MG63 (cell line): ENCODE results near the gene PTGS2. TPM values are rescaled to one million over a fixed set of nuclear protein-coding genes. Genes with fewer than 3 reads are reported as not detected.

Experiments
- DNase-seq: peaks from one replicate; pipeline ENCODE4 v3.0.0-alpha.2; 2020
- H3K27me3 ChIP-seq: fragments of 250-450 bp; sonication (Bioruptor Pico); 2 replicates; pipeline ENCODE4 v1.5.1; 2020; ENCODE audit warnings: mild to moderate bottlenecking, moderate library complexity
- H3K36me3 ChIP-seq: fragments of 250-450 bp; sonication (Bioruptor Pico); 2 replicates; pipeline ENCODE4 v1.5.1; 2020; ENCODE audit warnings: mild to moderate bottlenecking, moderate library complexity
- H3K4me3 ChIP-seq: fragments of 250-450 bp; sonication (Bioruptor Pico); 2 replicates; pipeline ENCODE4 v1.5.1; 2020; ENCODE audit warnings: mild to moderate bottlenecking, moderate library complexity
- H3K9me3 ChIP-seq: fragments of 250-450 bp; sonication (Bioruptor Pico); 2 replicates; pipeline ENCODE4 v1.5.1; 2020; ENCODE audit warnings: mild to moderate bottlenecking, moderate library complexity
- total RNA-seq: library from RNA; depleted of rRNA; stranded (reverse); fragments of >200 nt; shearing (Covaris generic); gene quantifications from 2 replicates; pipeline ENCODE4 v1.2.3, GENCODE V29; 2014; ENCODE audit warnings: low replicate concordance; rRNA removed

The PTGS2 gene
- 0.69 and 1.1 TPM in 2 replicates for total RNA-seq

- peak; percentile 89 for DNase-seq
- peak within 1 kb of the TSS; percentile 78 for H3K4me3 ChIP-seq
- no peaks in the 10 kb centered on the region for H3K27me3 ChIP-seq
- H3K36me3 ChIP-seq = no peaks in the 10 kb centered on the region
- H3K9me3 ChIP-seq = no peaks in the 10 kb centered on the region
These were observed at the start of gene PTGS2 for GRCh38 chr1:186680245-186681061. PTGS2 (minus strand) TSS chr1:186680423; CDS start chr1:186680290, 133 bp downstream.

- Histone ChIP-seq H3K4me3 (no peak overlapping the region), H3K36me3 (no peaks in the 10 kb centered on the region), H3K27me3 (no peaks in the 10 kb centered on the region), H3K9me3 (peaks cover 4% of the 10 kb centered on the region; the same call in 1 of the 2 replicates)
- no peak for DNase-seq
These were observed 42.6 kb upstream of the PTGS2 start for GRCh38 chr1:186722711-186723309.

- H3K9me3 ChIP-seq = no peaks in the 10 kb centered on the region
- H3K27me3 ChIP-seq = no peaks in the 10 kb centered on the region
- H3K36me3 ChIP-seq = no peaks in the 10 kb centered on the region
- DNase-seq = no peak
- H3K4me3 ChIP-seq = no peak overlapping the region
These were observed 37.1 kb upstream of the PTGS2 start for GRCh38 chr1:186717286-186717685.

- no peaks in the 10 kb centered on the region for H3K9me3 ChIP-seq
- no peak overlapping the region for H3K4me3 ChIP-seq
- DNase-seq = no peak
- no peaks in the 10 kb centered on the region for H3K27me3 ChIP-seq
- H3K36me3 ChIP-seq = no peaks in the 10 kb centered on the region
These were observed 35.9 kb upstream of the PTGS2 start for GRCh38 chr1:186715887-186716809.

GRCh38 chr1:186710696-186711095, 30.5 kb upstream of the PTGS2 start:
- no peak for DNase-seq
- H3K4me3 ChIP-seq = no peak overlapping the region
- H3K9me3 ChIP-seq = no peaks in the 10 kb centered on the region
- H3K36me3 ChIP-seq = no peaks in the 10 kb centered on the region
- no peaks in the 10 kb centered on the region for H3K27me3 ChIP-seq

- H3K4me3 ChIP-seq = no peak overlapping the region
- no peak for DNase-seq
- H3K9me3 ChIP-seq = no peaks in the 10 kb centered on the region
- no peaks in the 10 kb centered on the region for H3K36me3 ChIP-seq
- no peaks in the 10 kb centered on the region for H3K27me3 ChIP-seq
These were observed 28.5 kb upstream of the PTGS2 start for GRCh38 chr1:186708694-186709097.

- DNase-seq = no peak
- Histone ChIP-seq H3K9me3 (no peaks in the 10 kb centered on the region), H3K4me3 (peak overlapping the region; percentile 26), H3K27me3 (no peaks in the 10 kb centered on the region), H3K36me3 (no peaks in the 10 kb centered on the region)
These were observed 23.1 kb upstream of the PTGS2 start for GRCh38 chr1:186703209-186703766.

- Histone ChIP-seq H3K9me3 (no peaks in the 10 kb centered on the region), H3K27me3 (no peaks in the 10 kb centered on the region), H3K36me3 (no peaks in the 10 kb centered on the region), H3K4me3 (no peak overlapping the region)
- no peak for DNase-seq
These were observed 20.5 kb upstream of the PTGS2 start for GRCh38 chr1:186700722-186701121.

- DNase-seq = no peak
- H3K9me3 ChIP-seq = no peaks in the 10 kb centered on the region
- H3K4me3 ChIP-seq = no peak overlapping the region
- H3K27me3 ChIP-seq = no peaks in the 10 kb centered on the region
- no peaks in the 10 kb centered on the region for H3K36me3 ChIP-seq
These were observed 19.3 kb upstream of the PTGS2 start for GRCh38 chr1:186699519-186699918.

GRCh38 chr1:186689907-186690306, 9.7 kb upstream of the PTGS2 start:
- Histone ChIP-seq H3K27me3 (no peaks in the 10 kb centered on the region), H3K36me3 (no peaks in the 10 kb centered on the region)
- DNase-seq = no peak

GRCh38 chr1:186689376-186689775, 9.2 kb upstream of the PTGS2 start:
- DNase-seq = no peak
- H3K27me3 ChIP-seq = no peaks in the 10 kb centered on the region
- H3K9me3 ChIP-seq = peaks cover 13% of the 10 kb centered on the region

More at GRCh38 chr1:186689907-186690306, 9.7 kb upstream of the PTGS2 start:
- peaks cover 13% of the 10 kb centered on the region for H3K9me3 ChIP-seq
- no peak overlapping the region for H3K4me3 ChIP-seq

GRCh38 chr1:186683652-186684410, 3.6 kb upstream of the PTGS2 start:
- DNase-seq = no peak

More at GRCh38 chr1:186689376-186689775, 9.2 kb upstream of the PTGS2 start:
- Histone ChIP-seq H3K4me3 (no peak overlapping the region), H3K36me3 (no peaks in the 10 kb centered on the region)

GRCh38 chr1:186682736-186683135, 2.5 kb upstream of the PTGS2 start:
- Histone ChIP-seq H3K36me3 (no peaks in the 10 kb centered on the region), H3K9me3 (peaks cover 13% of the 10 kb centered on the region), H3K4me3 (no peak overlapping the region), H3K27me3 (no peaks in the 10 kb centered on the region)
- no peak for DNase-seq

More at GRCh38 chr1:186683652-186684410, 3.6 kb upstream of the PTGS2 start:
- no peaks in the 10 kb centered on the region for H3K27me3 ChIP-seq
- peaks cover 13% of the 10 kb centered on the region for H3K9me3 ChIP-seq
- no peaks in the 10 kb centered on the region for H3K36me3 ChIP-seq
- H3K4me3 ChIP-seq = no peak overlapping the region

- no peak for DNase-seq
- Histone ChIP-seq H3K4me3 (peak overlapping the region; percentile 78; the same call in 1 of the 2 replicates), H3K9me3 (peaks cover 4% of the 10 kb centered on the region)
These were observed 1.6 kb upstream of the PTGS2 start for GRCh38 chr1:186681801-186682200.

GRCh38 chr1:186681121-186681520, 898 bp upstream of the PTGS2 start:
- H3K27me3 ChIP-seq = no peaks in the 10 kb centered on the region
- H3K9me3 ChIP-seq = no peaks in the 10 kb centered on the region; the same call in 1 of the 2 replicates
- H3K36me3 ChIP-seq = no peaks in the 10 kb centered on the region
- peak overlapping the region; percentile 78 for H3K4me3 ChIP-seq
- no peak for DNase-seq

More at GRCh38 chr1:186681801-186682200, 1.6 kb upstream of the PTGS2 start:
- Histone ChIP-seq H3K36me3 (no peaks in the 10 kb centered on the region), H3K27me3 (no peaks in the 10 kb centered on the region)

GRCh38 chr1:186679924-186680244, 339 bp downstream of the PTGS2 start:
- Histone ChIP-seq H3K9me3 (no peaks in the 10 kb centered on the region), H3K27me3 (no peaks in the 10 kb centered on the region), H3K4me3 (peak overlapping the region; percentile 78), H3K36me3 (no peaks in the 10 kb centered on the region)
- DNase-seq = no peak
